GM12891 (cell line): ENCODE results near the gene USP20. TPM values are rescaled to one million over a fixed set of nuclear protein-coding genes. Genes with fewer than 3 reads are reported as not detected.
"Not testable (repeated sequence)": the region's sequence is repeated elsewhere in the genome, so short reads cannot be mapped to it uniquely, and the experiment has no call there.

Source experiments
- DNase-seq: peaks from one replicate; pipeline ENCODE4 v3.0.0; 2011; ENCODE audit warnings: low spot score; ENCODE audit not compliant: insufficient read length
- FAIRE-seq: peaks from 2 replicates; lab custom pipeline; 2011; peaks lifted over from hg19 to GRCh38; lab: Jason Lieb, UNC
- PAX5 ChIP-seq: IDR thresholded peaks from 2 replicates; pipeline ENCODE4 v1.6.1; 2011; ENCODE audit warnings: low read length, moderate library complexity, mild to moderate bottlenecking; ENCODE audit not compliant: insufficient read depth, severe bottlenecking
- POLR2A ChIP-seq: IDR thresholded peaks from 2 replicates; pipeline ENCODE4 v1.6.1; 2011; ENCODE audit warnings: low read depth, low read length, control low read depth
- POLR2AphosphoS5 ChIP-seq: IDR thresholded peaks from 2 replicates; pipeline ENCODE4 v1.6.1; 2011; ENCODE audit warnings: low read depth, low read length, control low read depth
- POU2F2 ChIP-seq: IDR thresholded peaks from 2 replicates; pipeline ENCODE4 v1.6.1; 2011; ENCODE audit warnings: low read depth, mild to moderate bottlenecking, control low read depth, low read length, moderate library complexity
- SPI1 ChIP-seq: IDR thresholded peaks from 2 replicates; pipeline ENCODE4 v1.6.1; 2011; ENCODE audit warnings: low read depth, low read length, control low read depth
- TAF1 ChIP-seq: IDR thresholded peaks from 2 replicates; pipeline ENCODE4 v1.6.1; 2011; ENCODE audit warnings: low read depth, low read length, control low read depth
- polyA plus RNA-seq: library from polyadenylated mRNA; unstranded; fragments of >200 nt; gene quantifications from one replicate; pipeline ENCODE4 v1.2.1, GENCODE V29; 2012; ENCODE audit warnings: low read depth, missing spikeins, inconsistent platforms; ENCODE audit not compliant: missing spikeins

The USP20 gene
- polyA plus RNA-seq = 13.4 TPM

- FAIRE-seq (peak; percentile 97), DNase-seq (peak; percentile 97)
- no peak for TF ChIP-seq SPI1
- peak; percentile 35 for TF ChIP-seq PAX5
- peak; percentile 91 for TF ChIP-seq POLR2AphosphoS5
- TF ChIP-seq TAF1 = peak; percentile 43; the same call in 1 of the 2 replicates
- TF ChIP-seq POU2F2 = 0 out of 2 replicates have a peak, but pooled peaks have one; percentile 30
- TF ChIP-seq POLR2A = peak; percentile 85
Measured at GRCh38 chr9:129835128-129835859, at the start of gene USP20, which contains the start of gene C9orf78. Gene USP20, plus strand, starts transcription at chr9:129835458. Its CDS starts 17,098 bp downstream, at chr9:129852556. Gene C9orf78, minus strand, starts transcription at chr9:129835275. Its CDS starts 54 bp downstream, at chr9:129835221.

- no peak for FAIRE-seq
- no peak for DNase-seq
- TF ChIP-seq POLR2AphosphoS5 (no peak), POU2F2 (no peak), PAX5 (no peak), SPI1 (no peak), POLR2A (no peak), TAF1 (no peak)
Measured at GRCh38 chr9:129785866-129786265, 49.4 kb upstream of the USP20 start.

- no peak for FAIRE-seq
- no peak for DNase-seq
- TF ChIP-seq SPI1 (no peak), POLR2A (no peak)
Measured at GRCh38 chr9:129786481-129786880, 48.8 kb upstream of the USP20 start.

- DNase-seq (no peak), FAIRE-seq (no peak)
- no peak for TF ChIP-seq SPI1
- no peak for TF ChIP-seq PAX5
- no peak for TF ChIP-seq POLR2AphosphoS5
- TF ChIP-seq POLR2A = no peak
- TF ChIP-seq POU2F2 = no peak
- no peak for TF ChIP-seq TAF1
Measured at GRCh38 chr9:129794549-129794948, 40.7 kb upstream of the USP20 start.

GRCh38 chr9:129796029-129796428, 39.2 kb upstream of the USP20 start:
- not testable (repeated sequence) for FAIRE-seq, DNase-seq

- FAIRE-seq (no peak), DNase-seq (no peak)
- TF ChIP-seq PAX5 = no peak
- TF ChIP-seq POU2F2 = no peak
- no peak for TF ChIP-seq POLR2A
- no peak for TF ChIP-seq TAF1
- TF ChIP-seq SPI1 = no peak
- TF ChIP-seq POLR2AphosphoS5 = no peak
Measured at GRCh38 chr9:129798973-129799372, 36.3 kb upstream of the USP20 start.

- TF ChIP-seq TAF1 = no peak
- DNase-seq (no peak), FAIRE-seq (no peak)
Measured at GRCh38 chr9:129801504-129801903, 33.8 kb upstream of the USP20 start.

- peak; percentile 63 for TF ChIP-seq TAF1
- no peak for TF ChIP-seq PAX5
- TF ChIP-seq POLR2A = peak; percentile 70; the same call in 1 of the 2 replicates
- peak; percentile 77 for TF ChIP-seq SPI1
- TF ChIP-seq POLR2AphosphoS5 = peak; percentile 79
- TF ChIP-seq POU2F2 = no peak
- peak; percentile 85 for FAIRE-seq
- peak; percentile 88 for DNase-seq
Measured at GRCh38 chr9:129802833-129803675, 32.2 kb upstream of the USP20 start, which contains the start of gene TOR1B. Gene TOR1B, plus strand, starts transcription at chr9:129803184. Its CDS starts 29 bp downstream, at chr9:129803213.

- TF ChIP-seq PAX5 = no peak
- TF ChIP-seq POLR2AphosphoS5 = no peak
- TF ChIP-seq POLR2A = no peak
- TF ChIP-seq TAF1 = no peak
- TF ChIP-seq POU2F2 = no peak
- DNase-seq = no peak
- no peak for FAIRE-seq
Measured at GRCh38 chr9:129803676-129804060, 31.6 kb upstream of the USP20 start.
